Erythroblast (primary cell): Measurements from ENCODE around the gene ADI1.

Experiments used
- GATA1 ChIP-seq: IDR thresholded peaks from 2 replicates; pipeline ENCODE4 v1.6.1; 2011; ENCODE audit warnings: low read depth, mild to moderate bottlenecking, control low read depth, low read length, moderate library complexity
- POLR2A ChIP-seq: IDR thresholded peaks from 2 replicates; pipeline ENCODE4 v1.6.1; 2011; ENCODE audit warnings: mild to moderate bottlenecking, low read length

DNA sequence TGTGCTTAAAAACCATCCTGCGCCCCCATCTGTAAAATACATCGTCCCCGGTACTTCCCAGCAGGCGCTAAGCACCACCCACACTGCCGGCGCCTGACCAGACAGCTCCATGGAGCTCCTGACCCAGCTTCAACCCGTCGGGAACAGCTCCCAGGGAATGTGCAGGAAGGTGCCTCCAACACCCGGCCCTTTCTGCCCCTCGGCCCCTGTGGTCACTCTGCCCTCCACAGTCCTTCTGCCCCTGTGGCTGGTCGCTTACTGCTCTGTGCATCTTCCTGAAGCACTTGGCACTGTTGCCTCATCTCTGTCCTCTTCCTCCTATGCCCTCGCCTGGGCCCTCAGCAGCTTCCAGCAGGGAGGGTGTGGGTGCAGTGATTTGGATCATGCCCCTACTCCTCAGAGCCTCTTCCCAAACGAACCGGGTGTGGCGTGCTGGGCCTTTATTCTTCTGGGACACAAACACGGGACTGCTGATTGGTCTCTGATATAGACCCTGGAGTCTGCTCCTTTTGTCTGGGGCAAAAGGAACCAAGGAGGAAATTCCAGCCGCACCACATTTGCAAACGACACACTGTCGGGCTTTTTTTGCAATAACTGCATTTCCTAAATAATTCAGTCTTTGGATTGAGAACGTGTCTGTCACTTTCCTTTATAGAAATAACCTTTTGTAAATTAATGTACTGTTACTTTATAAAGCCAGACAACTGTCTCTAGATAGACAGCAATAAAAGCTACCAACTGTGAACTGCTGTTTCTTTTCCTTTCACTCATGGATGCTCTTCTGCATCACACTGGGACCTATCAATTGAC lies 65.9 kb downstream of the ADI1 start:
- TF ChIP-seq POLR2A (no peak), GATA1 (no peak)
